ENCODE measurements around the gene QPCTL. TPM values are rescaled to one million over a fixed set of nuclear protein-coding genes. Genes with fewer than 3 reads are reported as not detected.
A peak's percentile ranks its signal among the peaks of the same experiment; 100 is the strongest.

Gene QPCTL
- 3.3 and 8.0 TPM in 2 replicates for total RNA-seq (ENCODE audit: low replicate concordance)

DNA sequence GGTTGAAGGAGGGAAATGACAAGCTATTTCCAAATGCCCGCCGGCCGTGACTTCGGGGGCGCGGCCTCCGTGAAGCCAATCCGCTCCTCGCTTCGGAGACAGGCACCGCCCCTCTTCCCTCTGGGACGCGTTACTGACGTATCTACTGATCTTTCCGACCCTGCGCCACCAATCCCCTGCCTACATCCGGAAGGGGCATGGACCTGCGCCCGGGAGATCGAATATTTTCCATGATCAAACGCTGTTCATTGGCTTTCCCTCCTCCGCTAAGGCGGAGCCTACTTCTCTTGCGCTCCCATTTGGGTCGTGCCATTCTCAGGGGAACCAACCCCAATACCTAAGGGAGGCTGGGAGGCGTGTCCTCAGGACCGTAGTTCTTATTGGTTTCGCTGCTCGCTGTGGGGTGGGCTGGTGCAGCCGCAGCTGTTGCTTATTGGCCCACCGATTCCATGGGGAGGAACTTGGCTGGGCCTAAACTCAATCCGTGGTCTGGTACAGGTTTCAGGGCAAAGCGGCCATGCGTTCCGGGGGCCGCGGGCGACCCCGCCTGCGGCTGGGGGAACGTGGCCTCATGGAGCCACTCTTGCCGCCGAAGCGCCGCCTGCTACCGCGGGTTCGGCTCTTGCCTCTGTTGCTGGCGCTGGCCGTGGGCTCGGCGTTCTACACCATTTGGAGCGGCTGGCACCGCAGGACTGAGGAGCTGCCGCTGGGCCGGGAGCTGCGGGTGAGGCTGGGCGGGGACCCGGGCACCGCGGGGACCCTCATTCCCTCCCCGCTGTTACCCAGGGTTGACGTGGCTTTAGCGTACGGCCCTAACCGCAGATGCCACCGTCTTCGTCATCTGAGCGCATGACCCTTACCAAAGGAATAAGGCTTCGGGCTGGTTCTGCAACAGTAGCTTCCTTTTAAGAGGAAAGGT lies at the start of gene QPCTL:
QPCTL (plus strand) TSS at position 480 of the 919 bp plus-strand sequence; CDS start at position 518, 38 bp downstream.
- TF ChIP-seq, protein P1, sequence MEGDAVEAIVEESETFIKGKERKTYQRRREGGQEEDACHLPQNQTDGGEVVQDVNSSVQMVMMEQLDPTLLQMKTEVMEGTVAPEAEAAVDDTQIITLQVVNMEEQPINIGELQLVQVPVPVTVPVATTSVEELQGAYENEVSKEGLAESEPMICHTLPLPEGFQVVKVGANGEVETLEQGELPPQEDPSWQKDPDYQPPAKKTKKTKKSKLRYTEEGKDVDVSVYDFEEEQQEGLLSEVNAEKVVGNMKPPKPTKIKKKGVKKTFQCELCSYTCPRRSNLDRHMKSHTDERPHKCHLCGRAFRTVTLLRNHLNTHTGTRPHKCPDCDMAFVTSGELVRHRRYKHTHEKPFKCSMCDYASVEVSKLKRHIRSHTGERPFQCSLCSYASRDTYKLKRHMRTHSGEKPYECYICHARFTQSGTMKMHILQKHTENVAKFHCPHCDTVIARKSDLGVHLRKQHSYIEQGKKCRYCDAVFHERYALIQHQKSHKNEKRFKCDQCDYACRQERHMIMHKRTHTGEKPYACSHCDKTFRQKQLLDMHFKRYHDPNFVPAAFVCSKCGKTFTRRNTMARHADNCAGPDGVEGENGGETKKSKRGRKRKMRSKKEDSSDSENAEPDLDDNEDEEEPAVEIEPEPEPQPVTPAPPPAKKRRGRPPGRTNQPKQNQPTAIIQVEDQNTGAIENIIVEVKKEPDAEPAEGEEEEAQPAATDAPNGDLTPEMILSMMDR (IDR thresholded peaks at IDR 0.05; ENCODE audit: insufficient read depth, low read length), result no peak
- peak within 1 kb of the TSS; percentile 96 for H3K4me3 ChIP-seq (ENCODE audit: low read depth, low read length)
- DNase-seq (ENCODE audit: low read depth), result peak; percentile 99

DNA sequence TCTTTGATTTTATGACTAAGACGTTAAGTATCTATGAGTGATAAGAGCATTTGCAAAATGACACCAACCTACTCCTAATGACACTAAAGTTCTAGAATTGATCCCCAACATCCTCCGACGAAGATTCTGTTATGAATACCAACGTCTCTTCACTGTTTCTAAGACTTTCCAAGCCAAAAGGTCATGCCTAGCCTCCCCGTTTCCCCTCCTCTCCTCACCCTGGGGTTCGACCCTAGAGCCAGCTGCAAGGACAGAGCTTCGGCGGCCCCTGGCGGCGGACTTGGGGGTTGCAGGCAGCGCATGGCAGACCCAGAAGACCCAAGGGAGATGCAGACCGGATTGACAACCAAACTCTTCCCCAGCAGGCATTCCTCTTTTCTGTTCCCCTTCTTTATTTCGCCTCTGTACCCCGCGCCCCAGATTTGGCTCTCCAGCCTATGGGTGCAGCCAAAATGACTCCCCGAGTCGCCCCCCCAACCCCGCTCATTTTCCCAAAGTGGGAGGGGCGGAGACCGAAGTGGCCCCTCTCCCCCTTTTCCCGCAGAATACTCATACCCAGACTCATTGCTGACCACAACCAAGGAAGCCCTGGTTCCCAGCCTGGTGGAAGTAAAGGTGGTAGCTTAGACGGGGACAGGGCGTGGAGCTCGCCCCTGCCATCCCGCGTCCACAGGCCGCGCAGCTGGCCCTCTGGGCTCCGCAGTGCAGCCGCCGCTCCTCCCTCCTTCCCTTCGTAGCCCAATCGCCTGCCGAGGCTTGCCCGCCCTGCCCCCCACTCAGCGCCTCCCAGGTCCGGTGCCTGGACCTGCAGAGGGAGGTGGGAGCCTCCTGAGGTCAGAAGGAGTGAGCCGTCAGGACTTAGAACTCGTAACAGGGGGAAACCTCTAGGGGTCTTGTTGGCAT lies 49.2 kb upstream of the QPCTL start:
- TF ChIP-seq, protein P1 (IDR thresholded peaks at IDR 0.05; ENCODE audit: insufficient read depth, low read length), result peak; percentile 100
- DNase-seq (ENCODE audit: low read depth), result peak; percentile 79
- H3K4me3 ChIP-seq (ENCODE audit: low read depth, low read length), result no peak overlapping the region

DNA sequence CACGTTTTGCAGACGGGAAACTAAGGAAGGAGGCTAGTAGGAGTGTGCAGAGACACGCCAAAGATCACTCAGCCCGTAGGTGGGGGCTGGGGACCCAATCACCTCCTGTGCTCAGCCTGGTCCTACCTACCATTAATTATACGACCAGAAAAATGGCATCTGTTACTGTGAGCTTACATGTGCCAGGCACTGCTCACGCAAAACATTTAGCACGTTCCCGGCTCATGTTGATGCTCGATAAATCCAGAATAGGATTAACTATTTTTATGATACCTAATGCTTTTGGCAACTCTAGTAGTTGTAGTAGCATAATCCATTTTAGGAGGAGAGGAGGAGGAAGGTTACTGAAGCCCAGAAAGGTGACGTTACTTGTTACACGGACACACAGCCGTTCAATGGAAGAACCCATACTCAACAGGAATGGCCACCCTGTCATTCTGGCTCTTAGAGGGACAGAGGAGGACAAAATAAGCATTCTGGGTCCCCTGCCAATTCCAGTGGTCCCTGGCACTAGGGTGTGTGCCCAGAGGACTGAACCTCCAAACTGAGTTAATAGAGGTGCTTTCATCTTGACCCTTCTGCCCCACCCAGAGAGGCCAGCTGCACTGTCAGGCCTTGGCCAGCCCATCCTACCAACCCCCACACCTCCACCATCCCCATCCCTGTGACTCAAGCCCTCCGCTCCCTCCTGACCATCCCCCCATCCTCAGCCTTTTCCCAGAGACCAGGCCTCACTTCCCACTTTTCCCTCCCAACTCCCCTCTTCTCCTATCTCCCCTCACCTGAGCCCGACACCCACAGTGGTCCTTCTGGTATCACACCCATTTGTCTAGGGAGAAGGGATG lies 48.3 kb upstream of the QPCTL start:
- no peak for DNase-seq (ENCODE audit: low read depth)
- no peak overlapping the region for H3K4me3 ChIP-seq (ENCODE audit: low read depth, low read length)
- TF ChIP-seq, protein P1 (IDR thresholded peaks at IDR 0.05; ENCODE audit: insufficient read depth, low read length), result no peak

DNA sequence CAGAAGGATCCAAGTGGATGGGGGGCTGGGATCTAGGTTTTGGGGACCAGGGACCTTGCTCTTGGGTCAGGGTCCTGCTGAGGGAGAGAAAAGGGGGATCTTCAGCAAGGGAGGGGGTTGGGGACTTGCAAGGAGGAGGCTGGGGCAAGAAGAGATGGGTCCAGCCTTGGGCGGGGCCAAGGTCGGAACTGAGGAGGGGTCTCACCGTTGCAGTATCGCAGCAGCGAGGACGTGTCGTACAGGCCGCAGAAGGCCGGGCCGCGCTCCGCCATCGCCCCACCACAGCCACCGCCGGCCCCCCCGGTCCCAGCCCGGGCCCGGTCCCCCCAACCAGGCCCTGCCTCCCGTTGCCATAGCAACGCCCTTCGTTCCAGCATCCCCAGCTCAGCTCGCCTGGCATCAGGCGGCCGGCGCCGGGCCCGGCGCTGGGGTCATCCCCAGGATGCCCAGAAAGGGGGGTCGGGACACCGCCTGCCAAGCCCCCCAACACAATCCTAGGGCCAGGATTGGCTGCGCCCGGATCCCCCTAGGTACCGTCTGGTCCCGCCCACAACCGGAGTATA lies 47.3 kb upstream of the QPCTL start:
- peak overlapping the region; percentile 40 for H3K4me3 ChIP-seq (ENCODE audit: low read depth, low read length)
- TF ChIP-seq, protein P1 (IDR thresholded peaks at IDR 0.05; ENCODE audit: insufficient read depth, low read length), result no peak
- DNase-seq (ENCODE audit: low read depth), result no peak

DNA sequence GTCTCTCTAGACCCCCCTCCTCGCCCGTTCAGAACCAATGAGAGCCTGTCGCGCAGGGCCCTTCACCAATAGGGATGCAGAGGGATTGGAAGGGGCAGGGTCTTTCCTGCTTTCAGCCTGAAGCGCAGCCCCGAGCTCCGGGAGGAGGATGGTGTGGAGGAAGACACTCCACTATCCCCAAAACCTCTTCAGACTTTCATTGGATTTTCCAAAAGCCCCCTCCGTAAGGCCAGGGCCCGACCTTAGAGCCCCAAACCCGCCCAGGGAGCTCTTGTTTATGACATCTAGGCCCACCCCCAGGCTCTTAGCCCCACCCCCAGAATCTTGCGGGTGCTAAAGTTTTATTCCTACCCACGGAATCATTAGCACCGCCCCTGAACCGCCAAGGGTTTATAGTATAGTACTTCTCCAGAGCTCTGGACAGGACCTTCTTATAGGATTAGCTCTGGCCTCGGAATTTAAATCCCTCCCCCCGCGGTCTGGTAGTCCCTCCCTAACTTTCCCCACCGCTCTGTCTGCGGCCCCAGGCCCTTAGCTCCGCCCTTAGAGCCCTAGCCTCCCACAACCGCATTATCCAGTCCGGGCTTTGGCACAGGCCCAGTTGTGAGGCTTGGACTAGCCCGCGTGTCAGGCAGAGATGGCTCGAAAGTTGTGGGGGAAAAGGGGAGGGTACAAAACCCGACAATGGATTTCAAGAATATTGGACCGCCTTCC lies 46.7 kb upstream of the QPCTL start:
- peak; percentile 69 for DNase-seq (ENCODE audit: low read depth)
- peak overlapping the region; percentile 55 for H3K4me3 ChIP-seq (ENCODE audit: low read depth, low read length)
- TF ChIP-seq, protein P1 (IDR thresholded peaks at IDR 0.05; ENCODE audit: insufficient read depth, low read length), result no peak
